HS-5 (cell line): ENCODE data around the gene CACNA1C.

Experiments
- DNase-seq: peaks from one replicate; pipeline ENCODE4 v3.0.0-alpha.2; 2012; ENCODE audit warnings: low read depth

The CACNA1C gene

DNA sequence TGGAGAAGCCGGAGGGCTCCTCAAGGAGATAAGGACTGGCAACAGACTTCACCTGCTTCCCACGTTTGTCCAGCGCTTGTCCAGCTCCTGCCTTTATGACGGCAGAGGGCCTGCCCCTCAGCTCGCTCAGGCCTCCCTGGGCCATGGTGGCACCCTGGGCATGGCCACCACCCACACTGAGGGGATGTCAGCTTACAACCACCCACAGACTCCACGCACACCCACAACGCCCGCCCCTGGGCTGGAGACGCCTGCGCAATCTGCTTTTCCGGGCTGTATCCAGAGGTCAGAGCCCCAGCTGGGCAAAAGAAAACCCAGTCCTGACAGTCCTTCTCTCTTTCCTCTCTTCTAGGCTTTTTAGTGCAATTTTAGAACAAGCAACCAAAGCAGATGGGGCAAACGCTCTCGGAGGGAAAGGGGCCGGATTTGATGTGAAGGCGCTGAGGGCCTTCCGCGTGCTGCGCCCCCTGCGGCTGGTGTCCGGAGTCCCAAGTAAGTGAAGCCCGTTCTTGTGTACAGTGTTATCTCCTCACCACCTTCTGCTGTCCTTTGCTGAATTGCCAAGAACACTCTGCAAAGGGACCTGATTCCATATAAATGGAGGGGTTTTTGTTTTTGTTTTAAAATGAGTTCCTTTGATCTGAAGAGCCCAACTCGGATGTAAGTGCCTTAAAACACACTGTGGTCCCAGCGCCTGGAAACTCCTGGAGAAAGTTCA is 404.6 kb downstream of the CACNA1C start:
- no peak for DNase-seq

DNA sequence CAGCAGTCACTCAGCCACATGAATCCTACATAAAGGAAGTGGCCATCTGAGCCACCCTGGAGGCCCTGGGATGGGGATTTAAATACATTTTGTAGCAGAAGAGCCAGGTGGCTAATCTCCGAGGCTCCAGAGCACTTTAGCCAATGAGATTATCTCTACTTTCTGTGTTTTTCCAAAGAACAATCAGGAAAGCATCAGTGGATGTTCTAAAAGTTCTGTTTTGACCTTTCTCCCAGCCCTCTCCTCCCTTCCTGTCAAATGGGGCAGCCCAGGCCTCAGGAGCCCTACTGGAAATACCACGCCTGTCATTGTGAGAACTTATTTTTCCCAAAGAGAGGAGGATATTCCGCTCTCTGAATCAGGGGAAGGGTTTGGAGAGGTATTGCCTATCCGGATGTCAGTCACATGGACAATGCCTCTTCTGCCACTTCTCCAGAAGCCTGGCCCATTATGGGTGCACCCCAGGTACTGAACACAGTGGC is 405.2 kb downstream of the CACNA1C start:
- DNase-seq, result no peak

DNA sequence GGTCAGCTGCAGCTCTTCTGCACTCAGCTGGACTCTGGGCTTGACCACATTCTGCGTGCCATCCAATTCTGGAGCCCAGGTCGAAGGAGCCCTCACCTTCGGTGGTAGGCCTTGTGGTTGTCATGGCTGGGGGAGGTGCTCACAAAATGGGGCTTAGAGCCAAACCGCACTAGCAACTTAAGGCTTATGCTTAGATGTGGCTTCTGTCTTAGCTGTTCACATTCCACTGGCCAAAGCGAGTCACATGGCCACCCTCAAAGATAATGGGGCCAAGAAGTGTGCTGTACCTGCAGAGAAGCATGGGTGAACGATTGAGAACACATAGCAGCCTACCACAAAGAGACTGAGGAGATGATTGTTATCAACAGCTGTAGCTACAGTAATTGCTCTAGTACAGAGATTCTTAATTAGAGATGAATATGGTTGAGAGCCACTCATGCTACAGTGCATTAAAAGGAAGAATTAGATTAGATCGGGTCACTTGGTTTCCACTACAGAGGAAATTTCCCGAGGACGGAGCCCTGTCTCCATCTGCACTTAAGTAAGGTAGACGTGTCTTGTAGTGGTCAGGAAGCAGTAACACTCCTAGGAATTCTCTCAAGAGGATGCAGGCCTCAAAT is 407.4 kb downstream of the CACNA1C start:
- DNase-seq, result no peak

DNA sequence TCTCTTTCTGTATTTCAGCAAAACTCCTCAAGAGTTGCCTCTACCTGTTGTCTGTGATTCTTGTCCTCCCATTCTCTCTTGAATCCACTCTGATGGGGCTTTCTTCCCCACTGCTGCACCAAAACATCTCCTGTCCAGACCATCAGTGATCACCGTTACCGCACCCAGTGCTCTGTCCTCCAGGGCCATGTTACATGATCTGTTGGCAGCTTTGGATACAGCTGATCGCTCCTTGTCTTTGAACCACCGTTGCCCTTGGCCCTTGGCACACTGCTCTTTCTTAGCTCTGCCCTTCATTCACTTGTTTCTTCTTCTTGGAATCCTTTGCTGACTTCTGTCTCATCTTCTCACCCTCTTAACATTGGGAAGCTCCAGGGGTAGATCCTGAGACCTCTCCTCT is 408.3 kb downstream of the CACNA1C start:
- no peak for DNase-seq

DNA sequence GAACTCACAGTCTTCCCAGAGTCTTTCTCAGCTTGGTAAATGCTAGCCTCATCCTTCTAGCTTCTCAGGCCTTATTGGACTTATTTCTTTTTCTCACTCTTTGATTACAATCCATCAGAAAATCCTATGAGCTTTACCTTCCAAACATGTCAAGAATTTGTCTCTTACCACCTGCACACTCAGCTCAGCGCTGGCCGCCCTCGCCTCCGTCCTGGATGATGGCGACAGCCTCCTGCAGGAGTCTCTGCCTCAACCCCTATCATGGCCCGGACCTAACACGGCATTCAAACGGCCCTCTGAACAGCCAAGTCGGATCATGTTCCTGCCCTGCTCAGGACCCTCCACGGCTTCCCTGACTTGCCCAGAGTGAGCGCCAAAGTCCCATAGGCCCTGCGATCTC is 408.9 kb downstream of the CACNA1C start:
- DNase-seq, result no peak

DNA sequence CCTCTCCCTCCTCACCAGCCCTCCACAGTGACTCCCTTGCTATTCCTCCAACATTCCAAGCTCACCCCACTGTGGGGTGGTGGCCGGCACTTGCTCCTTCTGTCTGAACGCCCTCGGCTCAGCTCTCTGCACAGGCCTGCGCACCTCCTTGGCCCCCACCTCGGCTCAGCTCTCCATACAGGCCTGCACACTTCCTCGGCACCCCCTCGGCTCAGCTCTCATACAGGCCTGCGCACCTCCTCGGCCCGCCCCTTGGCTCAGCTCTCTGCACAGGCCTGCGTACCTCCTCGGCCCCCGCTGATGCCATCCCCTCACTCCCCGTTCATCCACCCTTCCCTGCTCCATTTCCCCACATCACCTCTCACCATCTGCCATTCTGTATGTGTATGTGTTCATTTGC is 409.3 kb downstream of the CACNA1C start:
- DNase-seq, result no peak

DNA sequence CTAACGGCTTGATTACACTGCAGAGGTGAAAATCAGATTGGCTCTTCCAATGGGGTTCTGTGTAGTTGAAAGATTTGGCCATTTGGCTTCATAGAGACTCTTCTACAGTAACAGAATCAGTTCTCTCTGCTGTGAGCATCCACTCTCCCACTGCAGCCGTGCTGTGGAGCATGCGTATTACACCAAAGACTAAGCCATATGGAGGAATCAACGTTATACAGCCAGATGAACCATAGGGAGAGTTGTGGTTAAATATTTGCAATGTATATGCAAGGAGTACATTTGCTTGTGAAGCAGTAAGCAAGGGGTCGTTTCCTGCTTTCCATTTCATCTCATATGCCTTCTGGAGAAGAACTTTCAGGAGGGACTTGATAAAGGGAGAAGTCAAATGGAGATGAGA is 410.9 kb downstream of the CACNA1C start:
- no peak for DNase-seq

DNA sequence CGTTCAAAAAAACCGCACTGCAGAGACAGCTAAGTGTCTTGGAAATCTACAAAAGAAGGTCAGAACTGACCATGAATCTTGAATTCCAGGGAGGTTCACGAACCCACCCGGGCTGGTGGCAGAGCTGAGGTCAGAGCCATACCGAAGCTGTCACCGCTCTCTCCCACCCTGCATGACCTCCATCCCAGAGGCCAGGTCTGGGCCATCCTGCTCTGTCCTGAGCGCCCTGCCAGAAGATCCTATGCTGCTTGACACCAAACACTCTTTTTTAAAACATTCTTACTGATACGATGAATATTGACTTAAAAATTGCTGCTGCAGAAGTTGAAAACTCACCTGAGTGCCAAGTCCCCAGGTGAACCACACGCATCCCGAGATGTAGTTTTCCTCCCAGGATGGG is 412.9 kb downstream of the CACNA1C start:
- DNase-seq, result no peak

DNA sequence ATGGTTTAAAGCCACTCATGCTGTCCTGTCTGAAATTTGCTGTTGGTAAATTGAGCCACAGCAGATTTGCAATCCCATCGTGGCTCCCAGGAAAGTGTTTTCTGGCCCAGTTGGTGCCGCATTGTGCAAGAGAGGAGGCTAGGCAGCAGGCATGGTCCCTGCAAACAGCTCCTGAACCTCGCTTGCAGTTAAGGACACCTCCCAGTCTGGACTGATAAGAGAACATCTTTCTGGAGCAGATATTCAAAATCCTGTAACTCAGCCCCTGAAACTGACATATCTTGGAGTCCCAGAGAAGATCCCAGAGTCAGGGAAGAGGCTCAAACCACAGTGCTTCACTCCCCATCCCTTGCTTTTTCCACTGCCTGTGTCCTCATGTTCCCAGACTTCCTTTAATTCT is 413.4 kb downstream of the CACNA1C start:
- no peak for DNase-seq

DNA sequence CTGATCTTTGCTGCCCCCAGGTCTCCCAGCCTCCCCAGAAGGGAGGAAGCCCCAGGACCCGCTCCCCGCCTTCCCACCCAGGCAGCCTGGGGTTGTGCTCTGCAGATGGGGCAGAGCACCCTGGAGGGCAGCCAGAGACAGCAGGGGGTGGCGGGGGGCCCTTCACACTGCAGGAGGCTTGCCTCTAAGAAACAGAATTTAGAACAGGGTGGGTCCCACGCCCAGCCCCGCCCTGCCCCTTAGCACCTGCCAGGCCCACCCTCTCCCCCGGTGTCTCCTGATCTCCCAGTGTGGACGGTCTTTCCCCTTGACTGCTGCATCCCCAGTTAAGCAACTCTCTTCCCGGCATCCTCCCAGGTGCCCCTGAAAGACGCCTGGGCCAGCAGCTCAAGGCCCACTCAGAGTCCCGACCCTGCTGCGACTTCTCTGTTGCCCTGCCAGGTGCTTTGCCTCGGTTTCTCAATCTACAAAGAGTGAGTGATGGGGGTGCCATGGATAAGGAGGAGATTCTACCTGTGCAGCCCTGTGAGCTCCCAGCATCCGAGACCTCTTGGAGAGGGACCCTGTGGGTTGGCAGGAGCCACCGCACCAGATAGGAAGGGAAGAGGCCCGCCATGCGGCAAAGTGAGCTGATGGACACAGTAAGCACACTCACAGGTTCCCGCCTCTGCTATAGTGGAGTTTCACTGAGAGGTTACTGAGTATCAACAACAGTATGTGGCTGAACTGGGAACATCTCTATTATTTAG is 414.8 kb downstream of the CACNA1C start:
- no peak for DNase-seq

DNA sequence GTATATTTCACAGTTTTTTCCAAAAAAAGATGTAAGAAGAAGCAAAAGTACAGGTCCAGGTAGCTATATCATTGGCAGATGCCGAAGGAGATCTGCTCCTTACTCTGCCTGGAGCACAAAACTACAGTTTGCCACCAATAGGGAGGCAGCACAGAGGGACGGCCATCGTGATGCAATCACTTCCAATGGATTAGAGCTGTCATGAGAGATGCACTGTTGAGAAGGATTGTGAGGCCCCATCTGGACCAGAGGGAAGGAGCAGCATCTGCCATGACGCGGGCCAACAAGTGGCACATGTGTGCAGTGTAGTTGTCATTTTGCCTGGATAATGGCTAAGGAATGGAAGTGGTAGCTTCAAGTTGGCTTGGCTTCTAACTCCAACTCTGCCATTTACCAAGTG is 423.2 kb downstream of the CACNA1C start:
- DNase-seq, result no peak

DNA sequence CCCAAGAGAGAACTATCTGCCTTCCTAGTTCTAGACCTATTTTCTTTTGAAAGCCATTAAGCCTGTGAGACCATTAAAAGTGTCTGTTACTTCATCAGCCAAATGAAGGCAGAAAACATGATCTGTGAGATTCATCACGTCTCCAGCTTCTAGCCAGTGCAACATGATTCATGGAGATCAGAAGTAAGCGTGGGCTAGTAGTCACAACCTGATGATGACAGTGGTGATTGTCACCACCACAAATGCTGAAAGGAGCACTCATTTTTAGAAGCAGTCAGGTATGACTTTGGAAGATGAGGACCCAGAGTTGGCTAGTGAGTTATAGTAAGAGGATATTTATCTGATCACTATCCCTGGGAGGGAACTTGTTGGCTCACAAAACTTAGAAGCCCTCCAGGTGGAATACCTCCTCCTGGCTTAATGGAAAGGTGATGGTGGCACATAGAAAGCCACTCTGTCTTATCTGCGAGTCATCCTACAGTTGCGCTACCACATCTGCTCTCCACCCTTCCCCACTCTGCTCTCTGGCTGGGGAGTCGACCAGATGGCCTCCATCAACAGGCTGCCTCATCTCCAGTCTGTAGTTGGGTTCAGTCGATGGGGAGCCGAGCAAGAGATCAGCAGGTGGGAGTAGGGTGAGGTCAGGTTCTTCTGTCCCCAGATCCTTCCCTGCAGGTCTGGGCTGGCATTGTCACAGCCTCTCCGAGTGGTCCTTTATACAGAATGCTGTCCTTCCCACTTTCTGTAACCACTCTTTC is 424.4 kb downstream of the CACNA1C start:
- DNase-seq, result no peak

DNA sequence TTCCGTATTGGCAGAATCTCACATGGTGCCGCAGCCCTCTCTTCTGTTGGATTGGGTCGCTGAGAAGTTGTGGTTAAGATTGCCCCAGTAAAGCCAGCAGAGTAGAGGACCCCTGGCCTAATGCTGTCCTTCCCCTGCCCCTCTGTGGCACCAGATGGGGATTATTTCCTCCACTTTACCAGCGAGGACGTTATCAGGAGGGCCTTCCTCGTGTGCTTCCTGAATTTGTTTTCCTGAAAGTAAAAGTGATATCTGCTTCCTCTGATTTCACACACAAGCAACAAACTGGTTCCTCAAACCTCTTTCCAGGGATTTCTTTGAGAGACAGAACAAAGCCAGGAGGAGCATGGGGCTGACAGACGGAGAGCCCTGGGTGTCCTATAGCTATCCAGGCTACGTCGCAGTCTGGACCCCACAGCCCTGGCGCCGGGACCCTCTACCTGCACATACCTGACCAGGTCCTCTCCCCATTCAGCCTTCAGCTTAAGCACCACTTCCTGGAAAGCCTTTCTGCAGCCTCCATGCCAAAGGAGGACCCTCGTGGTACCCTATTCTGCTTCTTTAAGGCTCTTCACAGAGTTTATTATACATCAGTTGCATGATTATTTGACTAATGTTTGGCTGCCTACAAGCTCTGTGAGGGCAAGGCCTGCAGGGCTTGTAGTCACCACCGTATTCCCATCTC is 427.2 kb downstream of the CACNA1C start:
- DNase-seq, result no peak

DNA sequence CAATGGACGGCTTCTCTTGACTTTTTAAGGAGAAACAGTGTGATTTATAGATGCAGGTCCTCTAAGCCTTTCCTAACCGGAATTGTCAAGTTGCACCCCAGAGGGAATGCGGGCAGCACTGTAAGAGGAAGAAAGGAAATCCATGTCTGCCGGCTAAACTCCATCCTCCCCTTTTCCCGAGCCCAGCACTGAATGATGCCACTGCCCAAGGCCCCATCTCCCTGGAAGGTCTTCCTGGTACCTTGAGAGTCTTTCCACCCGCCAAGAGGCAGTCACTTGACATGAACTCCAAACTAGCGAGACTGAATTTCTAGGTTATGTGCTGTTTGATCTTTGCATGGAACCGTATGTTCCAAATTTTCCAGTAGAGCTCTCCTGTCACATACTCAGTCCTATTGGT is 428.6 kb downstream of the CACNA1C start:
- DNase-seq, result no peak

DNA sequence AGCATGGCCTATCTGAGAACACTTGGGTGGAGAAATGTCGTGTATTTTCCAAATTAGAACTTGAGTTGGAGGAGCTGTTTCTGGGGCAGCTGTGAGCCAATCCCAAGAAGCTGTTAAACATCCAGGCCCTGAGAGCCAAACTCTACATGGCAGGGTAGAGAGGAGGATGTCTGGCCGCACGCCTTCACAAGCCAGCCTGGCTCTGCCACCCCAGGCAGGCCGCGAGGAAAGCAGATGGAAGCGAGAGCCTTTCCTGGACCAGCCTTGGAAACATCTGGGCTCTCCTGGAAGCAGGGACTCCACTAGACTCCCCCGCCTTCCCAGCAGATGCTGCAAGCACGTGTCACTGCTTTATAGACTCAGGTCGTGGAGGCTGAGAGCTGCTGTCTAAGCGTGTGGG is 429.2 kb downstream of the CACNA1C start:
- no peak for DNase-seq

DNA sequence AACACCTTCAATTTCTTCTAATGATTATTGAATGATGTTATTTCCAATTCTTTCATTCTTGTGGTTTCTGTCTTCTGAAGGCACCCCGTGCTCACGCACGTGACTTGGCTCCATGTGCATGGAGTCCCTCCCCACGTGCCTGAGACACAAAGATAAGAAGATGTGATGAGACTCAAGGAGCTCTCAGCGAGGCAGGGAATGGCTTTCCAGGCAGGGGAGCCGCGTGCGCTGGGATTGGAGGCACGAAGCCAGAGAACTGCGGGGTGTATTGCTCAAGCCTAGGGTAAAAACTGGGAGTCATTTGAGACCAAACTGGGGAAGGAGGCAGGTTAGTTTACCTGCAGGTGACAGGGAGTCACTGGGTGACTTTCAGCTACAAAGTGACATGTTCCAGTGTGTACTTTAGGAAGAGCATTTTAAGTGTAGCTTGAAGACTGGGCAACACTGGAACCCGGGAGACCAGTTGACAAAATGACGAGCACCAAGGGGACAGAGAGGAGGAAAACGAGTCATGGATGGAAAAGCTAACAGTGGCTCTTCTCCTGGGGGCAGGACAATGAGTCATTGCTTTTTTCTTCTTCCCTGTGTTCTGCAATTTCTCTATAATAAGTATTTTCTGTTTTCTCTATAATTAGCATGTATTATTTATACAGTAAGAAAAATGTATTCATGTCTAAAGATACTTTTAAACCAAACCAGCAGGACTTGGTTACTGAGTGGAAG is 430.3 kb downstream of the CACNA1C start:
- no peak for DNase-seq

DNA sequence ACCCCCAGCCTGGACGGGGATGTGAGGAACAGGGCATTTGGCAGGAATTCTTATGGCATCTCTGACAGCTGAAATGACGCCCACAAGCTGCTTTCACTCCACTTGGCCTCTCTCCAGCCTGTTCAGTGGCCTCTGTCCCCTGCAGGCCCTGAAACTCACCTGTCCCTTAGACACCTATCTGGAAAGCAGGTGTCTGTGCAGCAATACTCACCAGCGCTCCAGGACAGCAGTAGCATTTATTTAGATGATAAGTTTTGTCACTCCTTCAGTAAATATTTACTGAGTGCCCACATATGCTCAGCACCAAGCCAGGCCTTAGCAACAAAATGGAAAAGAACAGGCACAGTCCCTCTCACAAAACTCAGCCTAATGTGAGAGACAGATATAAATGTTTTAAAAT is 430.9 kb downstream of the CACNA1C start:
- no peak for DNase-seq

DNA sequence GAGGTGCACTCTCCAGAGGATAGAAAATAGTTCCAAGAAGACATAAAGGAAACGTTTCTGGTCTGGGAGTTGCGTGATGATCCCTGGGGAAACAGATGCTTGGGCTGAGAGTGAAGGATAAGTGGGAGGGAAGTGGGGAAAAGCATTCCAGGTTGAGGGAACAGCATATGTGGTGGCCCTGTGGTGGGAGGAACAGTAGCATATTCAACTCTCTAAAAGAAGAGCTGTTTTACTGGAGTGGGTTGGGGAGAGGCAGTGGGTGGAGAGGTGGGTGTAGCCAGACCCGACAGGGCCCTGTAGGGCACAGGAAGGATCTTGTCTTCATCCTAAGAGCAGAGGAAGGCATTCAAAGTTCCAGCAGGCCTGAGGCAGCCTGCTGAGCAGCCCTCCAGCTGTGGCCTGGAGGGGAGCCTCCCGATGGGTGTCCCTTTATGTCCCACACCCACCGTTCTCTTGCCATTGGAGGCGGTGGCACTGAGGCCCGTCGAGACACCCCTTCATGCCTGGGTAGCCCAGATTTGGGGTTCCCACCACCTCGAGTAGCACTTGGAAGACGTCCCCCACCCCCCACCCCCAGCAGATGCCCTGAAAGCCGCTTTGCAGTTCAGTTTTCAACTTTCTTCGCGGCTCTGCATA is 431.5 kb downstream of the CACNA1C start:
- DNase-seq, result no peak

DNA sequence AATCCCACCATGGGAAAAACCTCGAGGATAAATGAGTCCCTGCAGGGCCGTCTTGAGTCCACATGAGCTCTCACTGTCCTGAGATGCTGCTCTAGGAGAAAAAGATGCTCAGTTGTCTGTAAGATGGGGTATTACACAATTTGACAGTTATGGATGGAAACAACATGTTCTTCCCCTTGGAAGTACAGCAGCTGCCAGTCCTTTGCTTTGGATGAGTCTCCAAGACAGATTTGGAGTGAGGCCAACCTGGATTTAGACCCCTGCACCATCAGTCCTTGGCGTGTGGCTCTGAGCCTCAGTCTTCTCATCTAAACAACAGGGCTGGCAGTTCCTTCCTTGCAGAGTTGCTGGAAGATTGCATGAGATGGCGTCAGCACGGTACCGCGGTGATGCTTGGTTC is 432.9 kb downstream of the CACNA1C start:
- DNase-seq, result no peak

DNA sequence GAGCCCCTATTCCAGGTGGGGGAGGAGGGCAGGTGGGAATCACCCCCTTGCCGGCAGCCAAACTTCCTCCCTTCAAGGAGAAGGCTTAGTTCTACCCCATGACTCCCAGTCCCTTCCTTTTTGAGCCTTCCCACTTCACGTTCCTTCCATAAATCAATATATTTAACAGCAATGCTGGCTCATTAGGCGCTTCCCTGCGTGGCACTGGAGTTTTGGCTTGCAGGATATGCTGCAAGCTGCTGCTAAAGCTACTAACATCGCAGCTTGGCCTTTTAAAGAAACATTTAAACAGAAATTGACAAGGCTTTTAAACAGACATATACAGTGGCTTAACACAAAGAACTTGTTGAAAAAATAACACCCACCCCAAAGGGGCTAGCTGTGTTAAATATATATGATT is 434.0 kb downstream of the CACNA1C start:
- no peak for DNase-seq

DNA sequence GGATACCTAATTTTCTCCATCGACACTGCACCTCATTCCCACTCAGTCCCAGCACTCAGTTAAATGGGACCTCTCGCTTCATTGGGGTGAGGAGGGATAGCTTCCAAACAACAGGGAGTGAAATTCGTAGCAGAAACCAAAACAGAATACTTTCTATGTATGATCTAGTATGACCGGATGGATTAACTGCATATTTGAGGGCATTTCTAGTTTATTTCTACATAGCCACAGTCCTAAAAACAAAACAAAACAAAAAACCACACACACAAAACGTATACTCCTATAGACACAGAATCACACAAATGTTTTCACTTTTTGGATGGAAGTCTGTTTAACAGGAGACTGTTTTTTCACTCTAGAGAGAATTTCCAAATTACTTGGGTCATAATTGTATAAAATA is 434.5 kb downstream of the CACNA1C start:
- DNase-seq, result no peak
